CD4-positive, alpha-beta T cell treated with Interleukin-17A for 4 hours (primary cell): ENCODE results near the gene NR4A1.
A peak's percentile ranks its signal among the peaks of the same experiment; 100 is the strongest.

Experiments used
- DNase-seq: peaks from one replicate; pipeline ENCODE4 v3.0.0-alpha.2; 2020; ENCODE audit warnings: mixed read lengths

NR4A1 gene

DNA sequence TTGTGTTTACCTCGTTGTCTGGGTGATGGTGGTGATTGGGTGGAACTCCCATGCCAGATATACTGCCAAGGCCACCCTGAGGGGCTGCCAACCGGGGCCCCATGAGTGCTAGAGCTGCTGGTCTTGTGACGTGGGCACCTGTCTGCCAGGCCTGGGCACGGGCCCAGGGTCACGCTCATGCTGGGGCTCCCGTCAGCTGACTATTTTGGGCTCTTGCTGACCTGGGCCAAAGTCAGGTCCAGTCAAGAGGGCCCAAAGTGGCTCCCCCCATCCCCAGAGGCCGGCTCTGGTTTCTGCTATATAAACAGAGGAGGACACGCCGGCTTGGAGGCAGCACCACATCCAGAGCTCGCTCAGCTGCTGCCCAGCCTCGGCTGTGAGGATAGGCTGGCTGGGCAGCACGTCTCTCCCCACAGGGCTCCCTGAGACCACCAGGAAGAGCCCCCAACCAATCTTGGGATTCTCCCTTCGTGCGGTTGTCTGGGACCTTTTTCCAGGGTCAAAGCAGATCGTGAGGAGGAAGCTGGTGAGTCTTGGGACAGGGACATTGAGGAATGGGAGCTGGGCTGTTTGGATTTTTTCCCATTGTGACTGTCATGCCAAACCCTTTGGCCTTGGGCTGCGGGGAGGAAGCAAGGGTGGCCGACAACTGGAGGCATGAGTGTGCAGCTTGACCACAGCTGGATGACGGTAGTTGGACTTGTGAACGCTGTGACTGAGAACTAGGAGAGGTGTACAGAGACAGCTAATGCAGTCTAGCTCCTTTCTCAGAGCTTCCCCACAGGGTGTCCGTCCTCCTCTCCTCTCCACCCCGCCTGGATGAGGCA, 7.6 kb upstream of the NR4A1 start:
- no peak for DNase-seq

DNA sequence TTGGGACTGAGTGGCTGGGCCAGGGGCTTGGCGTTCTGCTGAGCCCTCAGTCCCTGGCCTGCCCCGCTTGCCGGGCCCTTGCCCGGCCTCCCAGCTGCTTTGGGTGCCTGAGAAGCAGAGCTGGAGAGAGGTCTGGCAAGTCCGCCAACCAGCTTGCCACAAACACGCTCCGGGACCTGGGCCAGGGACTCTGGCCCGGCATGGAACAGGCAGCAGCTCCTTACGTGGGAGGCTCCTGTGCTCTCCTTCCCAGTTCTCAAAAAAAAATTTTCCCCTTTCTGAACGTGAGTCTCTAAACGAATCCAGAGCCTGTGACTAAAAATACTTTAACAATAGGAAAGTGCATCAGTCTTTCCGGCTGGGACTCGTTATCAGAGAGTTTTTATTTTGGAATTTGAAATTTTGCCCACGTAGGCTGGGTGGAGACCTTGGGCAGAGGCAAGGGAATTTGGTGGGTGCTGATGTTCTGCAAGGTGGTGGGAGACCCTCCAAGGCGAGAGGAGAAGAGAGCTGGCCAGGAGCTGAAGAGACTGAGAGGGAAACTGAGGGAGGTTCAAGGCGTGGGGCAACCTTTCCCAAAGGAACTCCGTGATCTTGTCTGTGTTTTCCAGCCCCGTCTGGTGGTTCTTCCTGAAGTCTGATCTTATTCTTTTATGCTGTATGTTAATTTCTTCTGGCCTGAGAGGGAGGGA, 6.8 kb upstream of the NR4A1 start:
- no peak for DNase-seq

DNA sequence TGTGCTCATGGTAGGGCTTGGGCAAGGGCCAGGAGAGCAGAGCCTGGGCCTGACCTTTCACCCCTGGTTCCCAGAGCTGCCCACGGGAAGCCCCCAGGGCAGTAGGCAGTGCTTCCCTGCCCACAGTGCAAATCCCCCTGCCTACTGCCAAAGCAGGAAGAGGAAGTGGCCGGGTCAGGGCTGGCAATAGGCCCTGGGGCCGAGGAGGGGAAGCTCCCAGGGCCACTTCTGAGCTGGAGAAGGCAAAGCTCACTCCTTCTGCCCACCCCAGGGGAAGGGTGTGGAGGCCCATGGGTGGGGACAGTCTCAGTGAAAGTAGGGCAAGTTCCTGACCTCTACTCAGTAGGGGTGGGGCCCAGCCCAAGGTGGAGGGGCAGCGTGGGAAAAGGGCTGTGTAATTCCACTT, 5.4 kb upstream of the NR4A1 start:
- DNase-seq = no peak

DNA sequence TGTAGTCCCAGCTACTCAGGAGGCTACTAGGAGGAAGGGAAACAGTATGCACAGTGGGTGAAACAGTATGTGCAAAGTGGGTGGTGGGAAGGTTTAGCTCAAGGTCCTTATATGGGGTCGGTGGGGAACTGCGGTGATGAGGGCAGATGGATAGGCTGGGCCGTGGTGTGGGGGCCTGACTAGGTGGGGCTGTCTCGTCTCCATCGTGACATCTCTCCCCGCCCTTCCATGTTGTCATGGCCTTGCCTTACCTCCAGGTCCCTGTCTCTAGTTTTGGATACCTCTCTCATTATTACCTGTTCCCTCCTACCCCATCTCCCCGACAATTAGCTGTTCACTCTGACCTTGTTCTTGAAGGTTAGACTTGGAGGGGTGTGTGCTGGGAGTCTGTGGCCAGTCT, 4.4 kb upstream of the NR4A1 start:
- no peak for DNase-seq

DNA sequence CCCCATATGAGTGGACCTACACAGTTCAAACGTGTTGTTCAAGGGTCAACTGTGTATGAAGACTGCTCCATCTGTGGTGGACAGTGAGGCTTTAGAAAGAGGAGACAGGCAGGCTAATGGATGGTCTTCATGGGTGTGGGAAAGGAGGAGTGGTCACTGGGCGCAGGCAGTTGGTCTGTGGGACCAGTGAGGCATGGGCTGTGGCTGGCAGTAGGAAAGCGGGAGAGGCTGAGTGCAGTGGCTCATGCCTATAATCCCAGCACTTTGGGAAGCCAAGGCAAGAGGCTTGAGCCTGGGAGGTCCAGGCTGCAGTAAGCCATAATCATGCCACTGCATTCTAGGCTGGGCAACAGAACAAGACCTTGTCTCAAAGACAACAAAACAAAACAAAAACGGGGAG, 2.0 kb upstream of the NR4A1 start:
- no peak for DNase-seq

DNA sequence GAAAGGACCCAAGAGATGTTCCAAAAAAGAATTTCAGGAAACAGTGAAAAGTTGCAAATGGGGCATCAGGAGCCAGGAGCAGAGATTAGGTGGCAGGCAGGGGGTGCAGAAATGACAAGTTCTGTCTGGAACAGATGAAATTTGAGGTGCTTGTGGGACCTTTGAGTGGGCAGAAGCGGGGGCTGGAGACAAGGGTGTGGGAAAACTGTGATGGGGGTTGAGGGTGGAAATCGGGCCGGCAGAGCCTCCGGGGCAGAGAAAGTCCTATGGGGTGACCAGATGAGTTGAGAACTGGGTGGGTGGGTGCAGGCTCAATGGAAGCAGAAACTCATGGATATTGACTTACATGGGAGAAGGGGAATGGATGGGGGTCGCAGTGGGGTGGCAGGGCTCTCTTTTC, 1.6 kb upstream of the NR4A1 start:
- no peak for DNase-seq

DNA sequence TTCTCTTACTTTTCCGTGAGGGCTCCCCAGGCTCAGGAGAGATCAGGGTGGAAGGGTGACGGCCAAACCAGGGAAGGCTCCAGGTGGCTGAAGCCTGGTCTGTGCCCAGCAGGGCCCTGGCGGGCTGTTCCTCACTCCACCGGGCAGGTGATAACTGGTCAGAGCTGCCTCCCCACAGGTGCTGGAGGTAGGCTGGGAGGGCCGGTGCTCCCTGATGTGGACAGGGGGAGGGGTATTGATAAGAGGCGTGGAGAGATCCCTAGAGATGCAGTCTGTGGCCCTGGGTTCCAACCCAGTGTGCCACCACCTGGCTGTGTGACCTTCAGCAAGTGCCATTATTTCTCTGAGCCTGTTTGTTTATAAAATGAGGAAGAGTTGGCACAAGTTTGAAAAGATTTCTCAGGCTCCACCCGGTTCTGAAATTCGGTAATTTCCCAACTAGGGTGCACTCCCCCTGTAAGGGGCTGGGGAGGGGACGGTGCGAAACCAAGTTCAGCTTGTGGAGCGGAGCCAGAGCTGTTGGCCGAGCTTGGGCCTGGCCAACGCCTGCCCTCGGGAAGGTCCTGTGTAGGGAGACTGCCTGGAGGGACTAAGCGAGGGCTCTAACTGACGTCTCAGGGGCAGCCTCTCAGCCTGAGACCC, 1.0 kb upstream of the NR4A1 start:
- no peak for DNase-seq

DNA sequence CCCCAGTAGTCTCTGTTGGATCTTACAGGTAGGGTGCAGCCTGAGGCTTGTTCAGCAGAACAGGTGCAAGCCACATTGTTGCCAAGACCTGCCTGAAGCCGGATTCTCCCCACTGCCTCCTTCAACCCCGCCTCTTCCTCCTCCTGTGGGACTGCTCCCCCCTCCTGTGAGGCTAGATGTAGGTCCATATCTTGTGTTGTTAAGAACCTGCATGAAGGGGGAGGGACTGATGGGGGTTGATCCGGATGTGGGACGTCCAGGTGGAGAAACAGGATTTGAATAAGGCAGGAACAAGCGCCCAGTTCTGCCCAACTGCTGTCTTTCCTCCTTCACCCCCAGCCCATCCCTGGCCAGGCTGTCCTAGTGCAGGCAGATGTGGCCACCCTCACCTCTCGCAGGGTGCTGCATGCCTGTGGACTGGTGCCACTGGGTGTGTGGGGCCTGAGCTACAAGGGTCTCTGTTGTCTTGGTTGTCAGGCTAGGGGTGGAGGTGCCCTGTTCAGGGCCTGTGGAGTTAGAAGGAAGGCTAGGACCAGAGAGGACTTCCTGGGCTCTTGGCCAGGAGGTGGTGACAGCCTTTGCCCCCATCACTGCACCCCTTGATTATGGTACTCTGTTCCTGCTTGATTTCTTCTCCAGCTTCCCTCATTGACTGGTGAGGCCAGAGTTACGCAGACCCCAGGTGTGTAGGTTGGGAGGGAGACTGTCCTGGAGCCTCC, 1.4 kb downstream of the NR4A1 start:
- DNase-seq = peak; percentile 22

DNA sequence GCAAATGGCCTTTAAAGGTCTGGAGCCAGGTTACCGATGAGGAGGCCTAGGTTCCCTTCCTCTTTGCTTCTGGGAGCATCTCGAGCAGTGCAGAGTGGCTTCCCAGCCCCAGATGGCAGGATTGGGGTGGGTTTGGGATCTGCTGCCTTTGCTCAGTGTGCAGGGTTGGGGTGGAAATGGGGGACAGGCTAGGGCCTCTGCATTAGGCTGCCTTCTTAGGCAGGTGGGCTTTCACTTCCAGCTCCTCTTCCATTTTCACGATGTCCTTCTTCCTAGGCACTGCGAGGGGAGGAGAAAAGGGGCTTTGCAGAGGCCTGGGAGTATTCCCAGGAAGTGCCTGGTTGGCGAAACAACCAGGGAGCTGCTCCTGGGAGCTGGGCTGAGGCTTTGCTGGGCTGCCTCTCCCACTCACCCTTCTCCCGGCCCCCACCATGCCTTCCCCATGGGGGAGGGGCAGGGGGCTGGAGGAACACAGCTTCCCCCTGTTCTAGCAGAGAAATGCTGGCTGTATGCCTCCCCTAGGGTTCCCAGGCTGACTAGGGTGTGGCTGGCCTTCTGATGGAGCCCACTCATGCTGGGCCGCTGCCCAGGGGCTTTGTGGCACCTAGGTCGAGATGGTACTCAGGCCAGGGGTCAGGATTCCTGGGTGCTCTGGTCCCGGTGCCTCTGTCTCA, 2.4 kb downstream of the NR4A1 start:
- no peak for DNase-seq

DNA sequence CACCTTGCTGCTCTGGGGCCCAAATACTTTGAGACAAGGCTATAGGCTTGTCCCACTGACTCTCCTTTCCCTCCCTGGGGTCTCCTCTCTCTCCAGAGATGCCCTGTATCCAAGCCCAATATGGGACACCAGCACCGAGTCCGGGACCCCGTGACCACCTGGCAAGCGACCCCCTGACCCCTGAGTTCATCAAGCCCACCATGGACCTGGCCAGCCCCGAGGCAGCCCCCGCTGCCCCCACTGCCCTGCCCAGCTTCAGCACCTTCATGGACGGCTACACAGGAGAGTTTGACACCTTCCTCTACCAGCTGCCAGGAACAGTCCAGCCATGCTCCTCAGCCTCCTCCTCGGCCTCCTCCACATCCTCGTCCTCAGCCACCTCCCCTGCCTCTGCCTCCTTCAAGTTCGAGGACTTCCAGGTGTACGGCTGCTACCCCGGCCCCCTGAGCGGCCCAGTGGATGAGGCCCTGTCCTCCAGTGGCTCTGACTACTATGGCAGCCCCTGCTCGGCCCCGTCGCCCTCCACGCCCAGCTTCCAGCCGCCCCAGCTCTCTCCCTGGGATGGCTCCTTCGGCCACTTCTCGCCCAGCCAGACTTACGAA, 3.1 kb downstream of the NR4A1 start:
- no peak for DNase-seq

DNA sequence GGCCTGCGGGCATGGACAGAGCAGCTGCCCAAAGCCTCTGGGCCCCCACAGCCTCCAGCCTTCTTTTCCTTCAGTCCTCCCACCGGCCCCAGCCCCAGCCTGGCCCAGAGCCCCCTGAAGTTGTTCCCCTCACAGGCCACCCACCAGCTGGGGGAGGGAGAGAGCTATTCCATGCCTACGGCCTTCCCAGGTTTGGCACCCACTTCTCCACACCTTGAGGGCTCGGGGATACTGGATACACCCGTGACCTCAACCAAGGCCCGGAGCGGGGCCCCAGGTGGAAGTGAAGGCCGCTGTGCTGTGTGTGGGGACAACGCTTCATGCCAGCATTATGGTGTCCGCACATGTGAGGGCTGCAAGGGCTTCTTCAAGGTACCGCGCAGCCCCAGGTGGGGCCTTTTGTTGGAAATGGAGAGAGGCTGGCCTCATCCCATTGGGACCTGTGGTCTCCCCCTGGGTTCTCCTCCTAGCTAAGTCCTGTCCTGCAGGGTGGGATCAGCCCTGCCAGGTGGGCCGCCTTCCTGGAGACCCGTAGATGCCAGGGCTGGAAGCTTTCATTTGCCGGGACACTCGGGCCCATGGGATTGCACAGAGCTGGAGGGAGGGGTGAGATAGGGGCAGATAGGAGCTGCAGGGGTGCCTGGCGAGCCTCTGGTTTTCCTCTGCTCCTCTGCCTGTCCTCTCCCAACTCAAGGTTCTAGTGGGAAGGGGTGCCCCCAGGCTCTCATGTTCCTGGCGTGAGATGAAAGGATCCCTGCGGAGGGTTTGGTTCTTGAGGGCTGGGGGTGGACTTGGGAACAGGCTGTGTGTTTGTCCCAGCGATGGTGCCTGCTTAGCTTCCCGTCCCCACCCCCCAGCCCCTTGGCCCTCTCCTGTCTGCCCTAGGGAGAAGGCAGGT, 3.8 kb downstream of the NR4A1 start:
- DNase-seq = no peak

DNA sequence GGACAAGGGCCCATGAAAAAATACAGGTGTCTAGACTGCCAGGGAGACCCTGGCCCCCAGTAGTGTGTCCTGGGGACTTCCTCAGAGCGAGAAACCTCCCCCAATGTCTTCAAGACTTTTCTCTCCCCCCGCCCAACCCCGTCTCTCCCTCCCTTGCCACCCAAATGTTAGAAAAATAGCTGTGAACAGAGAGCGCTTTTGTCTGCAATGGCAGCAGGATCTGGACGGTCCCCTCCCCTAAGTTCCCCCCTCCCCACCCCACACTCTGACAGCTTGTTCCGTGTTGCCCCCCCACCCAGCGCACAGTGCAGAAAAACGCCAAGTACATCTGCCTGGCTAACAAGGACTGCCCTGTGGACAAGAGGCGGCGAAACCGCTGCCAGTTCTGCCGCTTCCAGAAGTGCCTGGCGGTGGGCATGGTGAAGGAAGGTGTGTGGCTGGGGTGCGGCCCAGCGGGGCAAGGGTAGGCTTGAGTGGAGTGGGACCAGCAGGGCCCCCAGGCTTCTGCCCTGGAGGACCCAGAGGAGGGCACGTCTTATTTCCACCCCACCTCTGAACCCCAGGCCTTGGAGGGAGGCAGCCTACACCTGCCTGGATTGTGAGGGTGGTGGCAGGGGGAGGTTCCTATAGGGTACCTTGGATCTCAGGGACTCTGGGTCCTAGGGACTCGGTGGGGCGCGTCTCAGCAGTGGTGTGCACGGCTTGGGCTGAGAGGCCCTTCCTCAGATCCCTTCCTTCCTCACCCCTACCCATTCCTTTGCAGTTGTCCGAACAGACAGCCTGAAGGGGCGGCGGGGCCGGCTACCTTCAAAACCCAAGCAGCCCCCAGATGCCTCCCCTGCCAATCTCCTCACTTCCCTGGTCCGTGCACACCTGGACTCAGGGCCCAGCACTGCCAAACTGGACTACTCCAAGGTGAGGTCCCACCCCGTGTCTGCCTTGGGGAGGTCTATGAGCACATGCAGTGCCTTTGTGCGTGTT, 4.8 kb downstream of the NR4A1 start:
- no peak for DNase-seq

DNA sequence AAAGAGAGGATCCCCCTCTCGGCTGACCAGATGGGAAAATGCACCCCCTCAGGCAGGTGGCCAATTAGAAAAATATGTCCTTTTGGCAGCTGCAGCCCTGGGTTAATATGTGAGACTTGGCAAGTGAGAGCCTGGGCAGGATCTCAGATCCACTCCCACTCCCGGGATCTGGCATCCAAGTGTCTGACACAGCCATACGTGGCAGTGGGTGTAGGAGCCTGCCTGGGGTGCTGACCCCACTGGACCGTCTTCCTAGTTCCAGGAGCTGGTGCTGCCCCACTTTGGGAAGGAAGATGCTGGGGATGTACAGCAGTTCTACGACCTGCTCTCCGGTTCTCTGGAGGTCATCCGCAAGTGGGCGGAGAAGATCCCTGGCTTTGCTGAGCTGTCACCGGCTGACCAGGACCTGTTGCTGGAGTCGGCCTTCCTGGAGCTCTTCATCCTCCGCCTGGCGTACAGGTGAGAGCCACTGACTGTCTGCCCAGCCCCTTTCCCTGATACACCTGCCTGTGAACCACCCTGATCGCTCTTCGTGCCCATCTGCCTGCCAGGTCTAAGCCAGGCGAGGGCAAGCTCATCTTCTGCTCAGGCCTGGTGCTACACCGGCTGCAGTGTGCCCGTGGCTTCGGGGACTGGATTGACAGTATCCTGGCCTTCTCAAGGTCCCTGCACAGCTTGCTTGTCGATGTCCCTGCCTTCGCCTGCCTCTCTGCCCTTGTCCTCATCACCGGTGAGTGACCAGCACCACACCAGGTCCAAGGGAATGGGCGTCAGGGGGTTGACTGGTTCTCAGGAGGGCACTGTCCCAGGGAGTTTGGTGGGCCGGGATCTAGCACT, 5.8 kb downstream of the NR4A1 start:
- no peak for DNase-seq

DNA sequence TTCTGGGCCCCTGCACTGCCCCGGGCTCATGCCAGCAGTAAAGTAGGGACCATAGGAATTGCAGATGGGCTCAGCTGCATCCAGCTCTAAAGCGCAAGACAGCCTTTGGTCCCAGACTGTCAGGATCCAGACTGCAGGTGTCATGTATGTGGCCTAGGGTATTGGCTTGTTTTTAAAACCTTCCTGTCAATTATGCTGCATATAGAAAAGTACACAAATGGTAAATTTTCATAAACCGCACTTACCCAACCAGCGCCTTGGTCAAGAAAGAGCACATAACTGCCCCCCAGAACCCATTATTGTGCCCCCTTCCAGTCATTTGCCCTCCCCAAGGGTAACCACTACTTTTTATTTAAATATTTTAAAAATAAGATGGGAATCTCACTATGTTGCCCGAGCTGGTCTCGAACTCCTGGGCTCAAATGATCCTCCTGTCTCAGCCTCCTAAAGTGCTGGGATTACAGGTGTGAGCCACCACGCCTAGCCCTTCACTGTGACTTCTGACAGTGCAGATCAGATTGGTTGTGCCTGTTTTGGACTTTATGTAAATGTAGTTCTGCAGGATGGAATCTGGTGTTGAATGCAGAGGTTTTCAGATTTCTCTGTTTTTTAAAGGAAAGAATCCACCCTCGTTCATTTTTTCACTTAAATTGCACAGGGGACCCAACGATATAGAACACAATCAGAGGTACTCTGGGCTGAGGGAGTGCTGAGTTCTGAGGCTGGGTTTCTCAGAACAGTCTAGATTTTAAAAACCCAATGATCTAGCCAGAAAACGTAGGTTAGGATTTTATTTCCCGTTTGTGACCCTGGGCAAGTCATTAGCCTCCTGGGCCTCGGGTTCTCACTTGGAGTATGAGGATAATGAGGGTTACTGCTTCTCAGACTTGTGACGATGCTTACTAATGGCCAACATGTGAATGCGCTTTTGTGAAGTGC, 6.7 kb downstream of the NR4A1 start:
- no peak for DNase-seq

DNA sequence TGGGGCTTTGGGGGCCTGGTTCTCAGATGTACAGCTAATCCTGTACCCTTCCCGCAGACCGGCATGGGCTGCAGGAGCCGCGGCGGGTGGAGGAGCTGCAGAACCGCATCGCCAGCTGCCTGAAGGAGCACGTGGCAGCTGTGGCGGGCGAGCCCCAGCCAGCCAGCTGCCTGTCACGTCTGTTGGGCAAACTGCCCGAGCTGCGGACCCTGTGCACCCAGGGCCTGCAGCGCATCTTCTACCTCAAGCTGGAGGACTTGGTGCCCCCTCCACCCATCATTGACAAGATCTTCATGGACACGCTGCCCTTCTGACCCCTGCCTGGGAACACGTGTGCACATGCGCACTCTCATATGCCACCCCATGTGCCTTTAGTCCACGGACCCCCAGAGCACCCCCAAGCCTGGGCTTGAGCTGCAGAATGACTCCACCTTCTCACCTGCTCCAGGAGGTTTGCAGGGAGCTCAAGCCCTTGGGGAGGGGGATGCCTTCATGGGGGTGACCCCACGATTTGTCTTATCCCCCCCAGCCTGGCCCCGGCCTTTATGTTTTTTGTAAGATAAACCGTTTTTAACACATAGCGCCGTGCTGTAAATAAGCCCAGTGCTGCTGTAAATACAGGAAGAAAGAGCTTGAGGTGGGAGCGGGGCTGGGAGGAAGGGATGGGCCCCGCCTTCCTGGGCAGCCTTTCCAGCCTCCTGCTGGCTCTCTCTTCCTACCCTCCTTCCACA, 7.6 kb downstream of the NR4A1 start:
- DNase-seq = no peak

DNA sequence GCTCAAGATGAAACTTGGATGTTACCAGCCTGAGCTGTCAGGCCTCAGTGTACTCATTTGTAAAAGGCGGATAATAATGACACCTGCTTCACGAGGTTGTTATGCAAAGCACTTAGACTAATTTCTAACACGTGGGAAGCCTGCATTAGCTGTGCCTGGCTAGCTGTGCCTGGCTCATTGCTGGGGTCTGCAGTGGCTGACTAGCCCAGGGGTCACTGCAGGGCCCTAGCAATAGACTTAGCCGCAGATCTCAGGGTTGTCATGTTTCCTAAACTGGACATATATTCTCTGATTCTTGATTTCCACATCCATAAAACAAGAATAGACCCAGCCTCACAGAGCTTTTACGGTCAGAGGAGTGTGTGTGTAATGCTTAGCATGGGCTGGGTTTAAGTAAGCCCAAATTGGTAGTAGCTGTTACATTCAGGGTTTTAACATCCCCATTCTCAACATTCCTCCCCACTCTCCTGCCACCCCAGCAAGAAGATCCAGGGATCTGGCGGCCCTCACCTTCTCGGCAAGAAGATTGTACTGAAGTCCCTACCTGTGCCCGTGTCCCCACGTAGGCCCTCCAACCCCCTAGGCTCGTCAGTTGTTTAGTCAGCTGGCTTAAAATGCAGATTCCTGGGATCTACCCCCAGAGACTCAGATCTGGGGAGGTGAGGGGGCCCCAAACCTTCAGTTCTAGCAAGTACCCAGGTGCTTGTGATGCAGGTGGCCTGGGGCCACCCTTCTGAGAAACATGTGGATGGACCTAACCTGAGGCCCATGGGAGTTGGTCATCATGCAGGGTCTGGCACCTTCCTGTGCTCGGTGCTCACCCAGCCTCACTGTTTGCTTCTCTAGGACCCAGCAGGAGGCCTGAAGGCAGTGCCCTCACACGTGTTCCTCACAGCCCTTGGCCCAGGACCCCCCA, 8.6 kb downstream of the NR4A1 start:
- no peak for DNase-seq
